Measurements from ENCODE around the gene TRIM14. TPM values are rescaled to one million over a fixed set of nuclear protein-coding genes. Genes with fewer than 3 reads are reported as not detected.

The TRIM14 gene
- total RNA-seq, 1 donor from 2014 or later = 9.4 TPM

GRCh38 chr9:98109052-98109451 lies 10.0 kb downstream of the TRIM14 start:
- Histone ChIP-seq H3K27me3 (ENCODE audit: control insufficient read depth, insufficient read depth, low read length) (no peaks in the 10 kb centered on the region), H3K4me3 (ENCODE audit: low read depth, low read length) (no peak overlapping the region), H3K36me3 (ENCODE audit: control insufficient read depth, insufficient read depth, low read length) (no peaks in the 10 kb centered on the region)
- TF ChIP-seq CTCF (IDR thresholded peaks at IDR 0.05; ENCODE audit: insufficient read depth, low read length, poor library complexity, severe bottlenecking) = no peak
- DNase-seq (ENCODE audit: low read depth) = no peak

DNA sequence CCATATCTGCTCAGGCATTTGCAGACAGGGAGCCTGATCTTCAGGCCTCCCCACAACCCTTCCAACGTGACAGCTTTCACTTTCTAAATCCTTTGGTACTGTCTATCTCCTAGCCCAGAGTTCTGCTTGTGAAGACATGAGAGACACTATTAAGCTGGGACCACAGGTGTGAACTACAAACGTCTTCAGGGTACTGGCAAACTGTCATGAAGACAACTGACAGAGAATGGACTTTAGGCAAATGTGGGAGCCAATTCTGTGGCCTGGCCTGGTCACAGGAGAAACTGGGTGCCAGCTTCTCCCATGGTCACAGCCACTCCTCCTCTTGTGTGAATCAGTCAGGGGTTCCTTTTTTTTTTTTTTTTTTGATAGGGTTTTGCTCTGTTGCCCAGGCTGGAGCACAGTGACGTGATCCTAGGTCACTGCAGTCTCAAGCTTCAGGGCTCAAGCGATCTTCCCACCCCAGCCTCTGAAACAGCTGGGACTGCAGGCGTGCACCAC lies 10.4 kb downstream of the TRIM14 start:
- TF ChIP-seq CTCF (IDR thresholded peaks at IDR 0.05; ENCODE audit: insufficient read depth, low read length, poor library complexity, severe bottlenecking) = no peak
- H3K27me3 ChIP-seq (ENCODE audit: control insufficient read depth, insufficient read depth, low read length) = no peaks in the 10 kb centered on the region
- no peaks in the 10 kb centered on the region for H3K36me3 ChIP-seq (ENCODE audit: control insufficient read depth, insufficient read depth, low read length)
- no peak for DNase-seq (ENCODE audit: low read depth)
- no peak overlapping the region for H3K4me3 ChIP-seq (ENCODE audit: low read depth, low read length)

GRCh38 chr9:98107926-98108325 lies 11.1 kb downstream of the TRIM14 start:
- no peak for DNase-seq (ENCODE audit: low read depth)
- no peak for TF ChIP-seq CTCF (IDR thresholded peaks at IDR 0.05; ENCODE audit: insufficient read depth, low read length, poor library complexity, severe bottlenecking)
- H3K4me3 ChIP-seq (ENCODE audit: low read depth, low read length) = no peak overlapping the region
- no peaks in the 10 kb centered on the region for H3K27me3 ChIP-seq (ENCODE audit: control insufficient read depth, insufficient read depth, low read length)
- H3K36me3 ChIP-seq (ENCODE audit: control insufficient read depth, insufficient read depth, low read length) = no peaks in the 10 kb centered on the region

GRCh38 chr9:98105006-98105405 lies 14.0 kb downstream of the TRIM14 start:
- H3K27me3 ChIP-seq (ENCODE audit: control insufficient read depth, insufficient read depth, low read length) = no peaks in the 10 kb centered on the region
- H3K36me3 ChIP-seq (ENCODE audit: control insufficient read depth, insufficient read depth, low read length) = no peaks in the 10 kb centered on the region
- no peak for TF ChIP-seq CTCF (IDR thresholded peaks at IDR 0.05; ENCODE audit: insufficient read depth, low read length, poor library complexity, severe bottlenecking)
- no peak for DNase-seq (ENCODE audit: low read depth)
- H3K4me3 ChIP-seq (ENCODE audit: low read depth, low read length) = no peak overlapping the region

GRCh38 chr9:98104445-98104881 lies 14.6 kb downstream of the TRIM14 start:
- H3K27me3 ChIP-seq (ENCODE audit: control insufficient read depth, insufficient read depth, low read length) = no peaks in the 10 kb centered on the region
- H3K36me3 ChIP-seq (ENCODE audit: control insufficient read depth, insufficient read depth, low read length) = no peaks in the 10 kb centered on the region
- TF ChIP-seq CTCF (IDR thresholded peaks at IDR 0.05; ENCODE audit: insufficient read depth, low read length, poor library complexity, severe bottlenecking) = no peak
- no peak overlapping the region for H3K4me3 ChIP-seq (ENCODE audit: low read depth, low read length)
- no peak for DNase-seq (ENCODE audit: low read depth)

DNA sequence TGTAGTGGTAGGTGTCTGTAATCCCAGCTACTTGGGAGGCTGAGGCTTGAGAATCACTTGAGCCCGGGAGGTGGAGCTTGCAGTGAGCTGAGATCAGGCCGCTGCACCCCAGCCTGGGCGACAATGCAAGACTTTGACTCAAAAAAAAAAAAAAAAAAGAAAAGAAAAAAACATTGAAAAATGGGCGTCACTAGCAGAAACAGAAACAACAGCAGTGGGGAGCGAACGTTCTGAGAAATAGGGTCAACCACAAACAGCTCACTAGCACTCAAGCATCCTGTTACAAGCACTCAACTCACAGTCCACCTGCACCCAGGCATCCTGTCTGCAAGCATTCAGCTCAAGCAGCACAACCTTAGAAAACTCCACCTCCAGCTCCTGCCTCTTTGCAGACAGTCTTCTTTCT lies 17.2 kb downstream of the TRIM14 start:
- H3K36me3 ChIP-seq (ENCODE audit: control insufficient read depth, insufficient read depth, low read length) = no peaks in the 10 kb centered on the region
- no peaks in the 10 kb centered on the region for H3K27me3 ChIP-seq (ENCODE audit: control insufficient read depth, insufficient read depth, low read length)
- no peak for DNase-seq (ENCODE audit: low read depth)
- H3K4me3 ChIP-seq (ENCODE audit: low read depth, low read length) = no peak overlapping the region
- TF ChIP-seq CTCF (IDR thresholded peaks at IDR 0.05; ENCODE audit: insufficient read depth, low read length, poor library complexity, severe bottlenecking) = no peak
